Astrocyte (in vitro differentiated cells and primary cell): ENCODE measurements around the gene SLC9C1. TPM values are rescaled to one million over a fixed set of nuclear protein-coding genes. Genes with fewer than 3 reads are reported as not detected.

ENCODE experiments used
- DNase-seq: peaks from one replicate; pipeline ENCODE4 v3.0.0-alpha.2; 2010; ENCODE audit warnings: low read depth
- FAIRE-seq: peaks from 2 replicates; lab custom pipeline; 2011; peaks lifted over from hg19 to GRCh38; lab: Jason Lieb, UNC
- H2AFZ ChIP-seq: 2 replicates; pipeline ENCODE4 v1.6.0; 2012; ENCODE audit warnings: low read depth, low read length, inconsistent platforms
- H3K27ac ChIP-seq: 2 replicates; pipeline ENCODE4 v1.5.1; 2011; ENCODE audit warnings: low read depth, low read length, inconsistent platforms
- H3K27me3 ChIP-seq: 2 replicates; pipeline ENCODE4 v1.6.0; 2011; ENCODE audit warnings: low read length, inconsistent platforms; ENCODE audit not compliant: insufficient read depth
- H3K36me3 ChIP-seq: 2 replicates; pipeline ENCODE4 v1.5.1; 2011; ENCODE audit warnings: low read length, inconsistent platforms; ENCODE audit not compliant: insufficient read depth
- H3K4me1 ChIP-seq: 2 replicates; pipeline ENCODE4 v1.5.1; 2011; ENCODE audit warnings: low read length, inconsistent platforms; ENCODE audit not compliant: insufficient read depth
- H3K4me2 ChIP-seq: 2 replicates; pipeline ENCODE4 v1.6.0; 2012; ENCODE audit warnings: low read length, inconsistent platforms
- H3K4me3 ChIP-seq: 2 replicates; pipeline ENCODE4 v1.5.1; 2011; ENCODE audit warnings: low read depth, mild to moderate bottlenecking, low read length, inconsistent platforms; ENCODE audit not compliant: insufficient read depth
- H3K79me2 ChIP-seq: 2 replicates; pipeline ENCODE4 v1.6.0; 2012; ENCODE audit warnings: mild to moderate bottlenecking, low read length, inconsistent platforms; ENCODE audit not compliant: insufficient read depth
- H3K9ac ChIP-seq: 2 replicates; pipeline ENCODE4 v1.6.0; 2012; ENCODE audit warnings: mild to moderate bottlenecking, low read length, inconsistent platforms
- H3K9me3 ChIP-seq: 2 replicates; pipeline ENCODE4 v1.5.1; 2012; ENCODE audit warnings: low read depth, mild to moderate bottlenecking, low read length, inconsistent platforms; ENCODE audit not compliant: insufficient read depth
- H4K20me1 ChIP-seq: 2 replicates; pipeline ENCODE4 v1.6.0; 2012; ENCODE audit warnings: low read length, inconsistent platforms; ENCODE audit not compliant: insufficient read depth
- H3K27ac Mint-ChIP-seq: one replicate; pipeline ENCODE4 v1.8.0; 2021; ENCODE audit warnings: mild to moderate bottlenecking, mixed read lengths; ENCODE audit not compliant: unreplicated experiment
- H3K27me3 Mint-ChIP-seq: one replicate; pipeline ENCODE4 v1.8.0; 2021; ENCODE audit warnings: low read depth, mixed read lengths; ENCODE audit not compliant: unreplicated experiment
- H3K36me3 Mint-ChIP-seq: one replicate; pipeline ENCODE4 v1.8.0; 2021; ENCODE audit warnings: low read depth, mixed read lengths; ENCODE audit not compliant: unreplicated experiment
- H3K4me1 Mint-ChIP-seq: one replicate; pipeline ENCODE4 v1.8.0; 2021; ENCODE audit warnings: low read depth, mixed read lengths; ENCODE audit not compliant: unreplicated experiment
- H3K4me3 Mint-ChIP-seq: one replicate; pipeline ENCODE4 v1.8.0; 2021; ENCODE audit warnings: mild to moderate bottlenecking, moderate library complexity, mixed read lengths; ENCODE audit not compliant: unreplicated experiment
- H3K9me3 Mint-ChIP-seq: one replicate; pipeline ENCODE4 v1.8.0; 2021; ENCODE audit warnings: mild to moderate bottlenecking, mixed read lengths; ENCODE audit not compliant: unreplicated experiment
- CTCF ChIP-seq: IDR thresholded peaks from 2 replicates; pipeline ENCODE4 v1.5.1; 2011; ENCODE audit warnings: low read depth, mild to moderate bottlenecking, inconsistent platforms, low read length, moderate library complexity; ENCODE audit not compliant: insufficient read depth
- EZH2 ChIP-seq: IDR thresholded peaks from 2 replicates; pipeline ENCODE4 v1.6.1; 2012; ENCODE audit warnings: mild to moderate bottlenecking, low read length, inconsistent platforms; ENCODE audit not compliant: insufficient read depth
- total RNA-seq: library from RNA; stranded (reverse); gene quantifications from 2 replicates; pipeline ENCODE4 v1.2.1, GENCODE V29; 2021

The SLC9C1 gene
- total RNA-seq, 1 donor from 2014 or later = not detected

GRCh38 chr3:112131111-112131510, 162.9 kb downstream of the SLC9C1 start:
- Mint-ChIP-seq H3K27ac (no peak overlapping the region), H3K27me3 (no peaks in the 10 kb centered on the region), H3K4me1 (peaks cover 6% of the 10 kb centered on the region), H3K36me3 (peaks cover 6% of the 10 kb centered on the region), H3K9me3 (no peaks in the 10 kb centered on the region), H3K4me3 (no peak overlapping the region)
- no peak overlapping the region for H2AFZ ChIP-seq
- no peaks in the 10 kb centered on the region for H3K79me2 ChIP-seq
- H3K27me3 ChIP-seq = no peaks in the 10 kb centered on the region
- FAIRE-seq (no peak), DNase-seq (no peak)
- H3K9me3 ChIP-seq = no peaks in the 10 kb centered on the region
- no peak overlapping the region for H3K27ac ChIP-seq
- no peak overlapping the region for H3K9ac ChIP-seq
- no peak overlapping the region for H3K4me2 ChIP-seq
- H3K36me3 ChIP-seq = no peaks in the 10 kb centered on the region
- TF ChIP-seq CTCF = no peak
- no peak for TF ChIP-seq EZH2
- H3K4me3 ChIP-seq = no peak overlapping the region
- no peaks in the 10 kb centered on the region for H3K4me1 ChIP-seq
- H4K20me1 ChIP-seq = no peaks in the 10 kb centered on the region

GRCh38 chr3:112130638-112130993, 163.4 kb downstream of the SLC9C1 start:
- H3K4me2 ChIP-seq = no peak overlapping the region
- H3K36me3 ChIP-seq = no peaks in the 10 kb centered on the region
- FAIRE-seq = no peak
- Mint-ChIP-seq H3K4me1 (peaks cover 6% of the 10 kb centered on the region), H3K27ac (no peak overlapping the region), H3K4me3 (no peak overlapping the region), H3K9me3 (no peaks in the 10 kb centered on the region), H3K27me3 (no peaks in the 10 kb centered on the region), H3K36me3 (peaks cover 6% of the 10 kb centered on the region)
- no peak overlapping the region for H3K27ac ChIP-seq
- H2AFZ ChIP-seq = no peak overlapping the region
- no peaks in the 10 kb centered on the region for H3K9me3 ChIP-seq
- no peak overlapping the region for H3K9ac ChIP-seq
- no peaks in the 10 kb centered on the region for H3K27me3 ChIP-seq
- no peaks in the 10 kb centered on the region for H3K79me2 ChIP-seq
- no peak for DNase-seq
- H3K4me1 ChIP-seq = no peaks in the 10 kb centered on the region
- H4K20me1 ChIP-seq = no peaks in the 10 kb centered on the region
- TF ChIP-seq EZH2 = no peak
- no peak for TF ChIP-seq CTCF
- no peak overlapping the region for H3K4me3 ChIP-seq

- H3K36me3 ChIP-seq = no peaks in the 10 kb centered on the region
- Mint-ChIP-seq H3K36me3 (peaks cover 8% of the 10 kb centered on the region), H3K4me1 (peaks cover 6% of the 10 kb centered on the region), H3K27ac (no peak overlapping the region), H3K9me3 (no peaks in the 10 kb centered on the region), H3K27me3 (no peaks in the 10 kb centered on the region), H3K4me3 (no peak overlapping the region)
- H3K4me2 ChIP-seq = no peak overlapping the region
- H4K20me1 ChIP-seq = no peaks in the 10 kb centered on the region
- TF ChIP-seq CTCF = no peak
- no peak overlapping the region for H2AFZ ChIP-seq
- H3K4me1 ChIP-seq = no peaks in the 10 kb centered on the region
- H3K4me3 ChIP-seq = no peak overlapping the region
- H3K9ac ChIP-seq = no peak overlapping the region
- FAIRE-seq (no peak), DNase-seq (no peak)
- no peaks in the 10 kb centered on the region for H3K9me3 ChIP-seq
- no peak overlapping the region for H3K27ac ChIP-seq
- no peaks in the 10 kb centered on the region for H3K79me2 ChIP-seq
- no peaks in the 10 kb centered on the region for H3K27me3 ChIP-seq
Measured at GRCh38 chr3:112129925-112130637, 163.9 kb downstream of the SLC9C1 start.
